Stimulated activated CD4-positive, alpha-beta T cell treated with anti-CD3 and anti-CD28 coated beads, Interleukin-12 subunit alpha, Interleukin-12 subunit beta, amount 100 ng/mL, for 48 hours (primary cell): ENCODE measurements around the gene STK32C.
A peak's percentile ranks its signal among the peaks of the same experiment; 100 is the strongest.

Experiments used
- DNase-seq, 3 donors: peaks; one replicate each; pipeline ENCODE4 v3.0.0-alpha.2; 2020; ENCODE audit warnings: low read depth in 2 of 3, low spot score in 1 of 3

STK32C gene

GRCh38 chr10:132189016-132189415, 118.7 kb downstream of the STK32C start:
- DNase-seq: no peak

DNA sequence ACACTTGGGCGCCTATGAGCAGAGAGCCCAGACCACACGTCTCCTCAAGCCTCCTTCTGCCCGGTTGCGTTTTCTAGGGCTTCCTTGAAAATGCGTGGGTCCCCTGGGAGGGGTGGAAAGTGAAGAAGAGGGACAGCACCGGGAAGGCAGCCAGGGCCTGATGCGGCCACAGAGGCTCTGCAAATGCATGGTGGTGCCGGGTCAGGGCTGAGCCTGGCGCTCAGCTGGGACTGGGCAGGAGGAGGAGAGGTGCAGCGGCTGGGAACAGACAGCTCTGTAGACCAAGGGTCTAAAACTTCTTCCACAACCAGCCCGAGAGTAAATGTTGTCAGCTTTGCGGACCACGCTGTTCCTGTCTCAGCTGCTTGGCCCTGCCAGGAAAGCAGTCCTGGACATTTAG, 119.4 kb downstream of the STK32C start:
- no peak for DNase-seq

DNA sequence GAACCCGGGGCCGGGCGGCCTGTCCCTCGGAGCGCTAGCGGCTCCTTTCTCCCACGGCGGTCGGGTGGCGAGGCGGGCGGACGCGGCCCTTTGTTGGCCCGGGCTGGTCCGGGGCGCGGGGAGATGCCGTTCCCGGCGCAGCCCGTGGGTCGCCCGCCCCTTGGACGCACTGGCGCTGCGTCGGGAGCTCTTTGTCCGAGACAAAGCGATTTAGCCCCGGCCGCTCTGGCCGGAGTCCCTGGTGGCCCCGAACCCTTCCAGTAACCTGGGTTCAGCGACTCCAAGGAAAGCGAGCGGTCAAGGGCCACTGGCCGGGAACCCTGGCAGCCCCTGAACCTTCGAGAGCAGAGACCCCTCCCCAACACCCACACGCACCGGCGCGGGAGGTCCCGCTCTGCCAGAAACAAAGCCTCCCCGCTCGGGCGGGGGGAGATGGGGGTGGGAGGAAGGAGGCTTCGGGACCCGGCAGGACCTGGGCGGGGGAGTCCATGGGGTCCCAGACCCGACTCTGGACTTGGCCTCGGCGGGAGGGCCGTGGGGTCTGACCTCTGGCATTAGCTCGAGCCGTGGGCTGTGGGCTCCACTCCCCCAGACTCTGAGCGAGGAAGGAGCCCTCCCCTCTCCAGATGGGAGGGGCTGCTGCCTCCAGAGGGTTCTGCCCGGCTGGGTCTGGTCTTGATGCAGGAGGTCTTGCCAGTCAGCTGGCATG, 120.2 kb downstream of the STK32C start:
- DNase-seq: no peak

DNA sequence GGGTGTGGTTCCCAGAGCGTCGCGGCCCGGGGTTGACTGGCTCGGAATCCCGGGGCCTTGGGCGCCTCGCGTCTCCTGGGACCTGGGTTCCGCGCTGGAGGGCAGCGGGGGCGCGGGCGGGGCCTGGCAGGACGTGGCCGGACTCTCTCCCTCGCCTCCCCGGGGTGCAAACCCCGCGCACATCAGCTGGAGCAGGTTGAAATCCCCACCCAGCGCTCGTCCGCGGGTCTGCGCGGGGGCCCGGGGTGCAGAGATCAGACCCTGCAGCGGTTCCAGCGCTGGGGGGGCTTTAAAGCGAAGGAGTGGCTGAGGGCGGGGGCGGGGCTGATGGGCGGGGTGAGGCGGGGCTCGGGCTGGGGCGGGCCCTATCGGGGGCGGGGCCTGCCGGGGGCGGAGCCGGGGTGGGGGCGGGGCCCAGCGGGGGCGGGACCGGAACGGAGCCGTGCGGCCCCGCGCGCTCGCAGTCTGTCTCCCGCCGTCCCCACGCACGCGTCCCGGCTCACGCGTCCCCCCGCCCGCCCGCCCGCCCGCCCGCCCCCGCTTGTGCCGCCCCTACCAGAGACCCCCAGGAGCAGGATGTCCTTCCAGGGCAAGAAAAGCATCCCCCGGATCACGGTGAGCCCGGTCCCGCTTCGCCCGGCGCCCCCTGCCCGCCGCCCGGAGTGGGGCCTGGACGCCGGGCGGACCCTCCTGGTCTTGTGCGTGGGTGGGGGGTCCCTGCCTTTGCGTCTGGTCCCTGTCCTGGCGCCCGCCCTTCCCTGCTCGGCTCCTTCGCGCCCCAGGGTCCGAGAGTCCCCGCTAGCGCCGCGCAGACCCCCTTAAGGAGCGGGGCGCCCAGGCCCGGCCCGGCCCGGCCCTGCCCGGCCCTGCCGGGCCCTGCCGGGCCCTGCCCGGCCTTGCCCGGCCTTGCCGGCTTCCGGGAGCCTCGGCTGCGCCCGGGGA, 121.0 kb downstream of the STK32C start, which contains the start of gene DPYSL4:
Gene DPYSL4, plus strand, starts transcription at position 461 of the 942 bp plus-strand sequence. Its CDS starts 116 bp downstream, at position 577.
- no peak for DNase-seq

DNA sequence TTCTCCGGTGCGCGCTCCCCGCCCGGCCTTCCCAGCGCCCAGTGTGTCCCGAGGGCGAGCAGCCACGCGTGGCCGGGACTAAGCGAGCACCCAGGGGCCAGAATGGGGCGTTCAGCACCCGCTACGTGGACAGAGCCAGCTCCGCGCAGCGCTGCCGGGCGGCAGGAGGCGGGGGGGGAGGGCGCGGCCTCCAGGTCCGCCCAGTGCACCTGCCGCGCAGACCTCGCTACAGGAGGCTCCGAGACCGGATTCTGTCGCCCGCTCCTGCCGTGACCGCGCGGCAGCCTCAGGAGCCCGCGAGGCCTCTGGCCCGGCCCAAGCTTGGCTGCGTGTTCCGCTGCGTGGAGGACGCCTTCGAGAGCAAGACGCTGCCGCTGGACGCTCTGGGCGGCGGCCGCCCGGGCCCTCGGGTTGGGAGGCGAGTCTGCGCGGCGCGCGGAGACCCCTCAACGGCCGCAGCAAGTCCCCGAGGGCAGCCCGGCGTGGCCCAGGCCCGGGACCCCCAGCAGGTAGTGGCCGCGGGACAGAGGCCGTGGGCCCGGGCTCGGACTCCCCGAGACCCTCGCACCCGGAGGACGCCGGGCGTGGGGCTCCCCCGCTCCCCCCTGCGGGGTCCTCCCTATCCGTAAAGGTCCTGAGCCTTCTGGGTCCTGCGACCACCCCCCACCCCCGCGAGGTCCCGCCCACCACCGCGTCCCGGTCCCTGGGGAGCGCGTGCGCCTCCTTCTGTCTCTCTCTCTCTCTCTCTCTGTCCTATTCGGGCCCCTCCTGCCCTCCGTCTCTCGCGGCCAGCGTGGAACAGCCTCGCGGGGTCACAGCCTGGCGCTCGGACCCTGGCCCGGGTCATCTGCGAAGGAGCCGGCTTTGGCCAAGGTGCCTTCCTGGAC, 121.9 kb downstream of the STK32C start:
- DNase-seq: peak in 1 of 3 donors; percentile 20

DNA sequence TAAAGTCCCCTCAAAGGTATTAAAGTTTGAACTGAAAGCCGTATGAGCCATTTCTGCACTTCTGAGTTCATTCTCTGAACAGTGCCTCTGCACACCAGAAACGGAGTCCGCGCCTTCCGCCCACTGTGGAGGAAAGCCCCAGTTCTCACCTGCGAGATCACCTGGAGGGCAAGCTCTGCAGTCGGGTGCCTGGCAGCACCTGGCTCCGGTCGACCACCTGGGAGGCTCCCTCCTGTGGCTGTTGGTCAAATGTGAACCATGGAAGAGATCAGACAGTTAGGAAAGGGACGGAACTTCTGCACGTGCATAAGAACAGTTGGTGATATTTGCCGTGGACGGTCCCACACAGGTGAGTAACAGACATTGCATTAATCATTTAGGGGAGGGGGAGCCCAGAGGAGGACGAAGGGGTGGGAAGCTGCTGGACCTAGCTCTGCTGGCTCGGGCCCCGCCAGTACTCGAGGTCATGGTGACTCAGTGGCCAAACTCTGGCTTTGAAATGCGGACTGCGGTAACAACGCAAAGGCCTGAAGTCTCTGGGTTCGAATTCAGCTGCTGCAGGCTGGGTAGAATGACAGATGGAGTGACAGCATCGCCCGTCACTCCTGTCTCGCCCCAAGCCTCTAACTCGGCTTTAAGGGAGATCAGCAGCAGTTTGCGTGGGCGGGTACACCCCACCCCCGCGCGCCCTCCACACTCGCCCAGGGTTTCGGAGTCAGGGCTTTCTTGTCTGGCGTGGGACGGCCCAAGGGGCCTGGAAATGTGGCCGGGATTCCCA, 122.7 kb downstream of the STK32C start:
- DNase-seq: no peak

GRCh38 chr10:132183046-132183445, 124.7 kb downstream of the STK32C start:
- no peak for DNase-seq

DNA sequence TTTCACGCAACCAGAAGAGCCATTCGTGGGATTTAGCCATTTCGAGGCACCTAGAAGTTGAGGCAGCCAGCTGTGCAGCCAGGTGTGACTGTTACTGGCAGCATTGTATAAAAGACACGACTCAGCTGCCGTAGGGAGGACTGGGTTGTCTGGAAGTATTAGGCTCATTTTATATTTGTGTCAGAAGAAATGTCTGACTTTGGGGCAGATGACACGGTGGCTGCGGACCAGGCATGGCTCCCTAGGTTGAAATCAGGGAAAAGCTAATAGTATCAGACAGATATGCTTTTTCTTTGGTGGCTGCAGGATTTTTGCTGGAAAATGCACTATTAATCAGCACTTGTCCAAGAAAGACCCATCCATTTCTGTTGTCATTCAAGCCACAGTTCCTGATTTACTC, 125.2 kb downstream of the STK32C start:
- DNase-seq: no peak

GRCh38 chr10:132181691-132182425, 125.9 kb downstream of the STK32C start:
- no peak for DNase-seq

GRCh38 chr10:132180736-132181135, 127.0 kb downstream of the STK32C start:
- no peak for DNase-seq

DNA sequence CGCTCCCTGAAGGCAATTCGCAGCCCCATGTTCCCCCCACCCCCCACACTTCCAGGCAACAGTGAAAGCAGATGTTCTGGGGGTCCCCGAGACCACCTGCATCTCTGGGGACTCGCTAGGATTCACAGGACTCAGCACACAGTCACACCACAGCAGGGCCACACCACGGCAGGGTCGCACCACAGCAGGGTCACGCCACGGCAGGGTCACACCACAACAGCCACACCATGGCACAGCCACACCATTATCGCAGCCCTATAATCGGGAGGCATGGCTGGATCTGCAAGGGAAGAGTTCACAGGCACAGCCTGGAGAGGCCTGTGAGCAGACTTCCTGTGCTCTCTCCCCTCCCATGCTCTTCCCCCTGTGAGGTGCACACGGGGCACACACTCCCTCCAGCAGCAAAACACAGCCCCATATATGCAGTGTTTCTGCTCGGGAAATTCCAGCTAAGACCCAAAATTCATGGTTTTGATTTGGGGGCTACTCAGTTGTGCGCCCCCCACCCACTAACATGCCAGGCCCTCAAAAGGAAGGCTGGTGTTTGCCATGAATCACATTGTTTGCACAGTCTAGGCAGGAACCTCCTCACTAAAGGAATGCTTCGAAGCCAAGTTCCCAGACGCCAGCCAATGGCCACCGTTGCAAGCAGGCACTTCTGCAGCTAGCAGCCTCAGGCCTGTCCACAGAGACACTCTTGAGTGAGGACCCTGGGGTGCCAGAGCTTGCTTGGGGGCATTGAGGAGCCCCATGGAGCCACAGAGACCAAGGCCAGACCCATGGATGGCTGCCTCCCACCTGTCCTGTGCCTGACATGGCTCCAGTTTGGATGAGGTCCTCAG, 128.0 kb downstream of the STK32C start:
- no peak for DNase-seq

- no peak for DNase-seq
Measured at GRCh38 chr10:132178672-132179545, 128.8 kb downstream of the STK32C start.

- DNase-seq: no peak
Measured at GRCh38 chr10:132178046-132178445, 129.7 kb downstream of the STK32C start.

DNA sequence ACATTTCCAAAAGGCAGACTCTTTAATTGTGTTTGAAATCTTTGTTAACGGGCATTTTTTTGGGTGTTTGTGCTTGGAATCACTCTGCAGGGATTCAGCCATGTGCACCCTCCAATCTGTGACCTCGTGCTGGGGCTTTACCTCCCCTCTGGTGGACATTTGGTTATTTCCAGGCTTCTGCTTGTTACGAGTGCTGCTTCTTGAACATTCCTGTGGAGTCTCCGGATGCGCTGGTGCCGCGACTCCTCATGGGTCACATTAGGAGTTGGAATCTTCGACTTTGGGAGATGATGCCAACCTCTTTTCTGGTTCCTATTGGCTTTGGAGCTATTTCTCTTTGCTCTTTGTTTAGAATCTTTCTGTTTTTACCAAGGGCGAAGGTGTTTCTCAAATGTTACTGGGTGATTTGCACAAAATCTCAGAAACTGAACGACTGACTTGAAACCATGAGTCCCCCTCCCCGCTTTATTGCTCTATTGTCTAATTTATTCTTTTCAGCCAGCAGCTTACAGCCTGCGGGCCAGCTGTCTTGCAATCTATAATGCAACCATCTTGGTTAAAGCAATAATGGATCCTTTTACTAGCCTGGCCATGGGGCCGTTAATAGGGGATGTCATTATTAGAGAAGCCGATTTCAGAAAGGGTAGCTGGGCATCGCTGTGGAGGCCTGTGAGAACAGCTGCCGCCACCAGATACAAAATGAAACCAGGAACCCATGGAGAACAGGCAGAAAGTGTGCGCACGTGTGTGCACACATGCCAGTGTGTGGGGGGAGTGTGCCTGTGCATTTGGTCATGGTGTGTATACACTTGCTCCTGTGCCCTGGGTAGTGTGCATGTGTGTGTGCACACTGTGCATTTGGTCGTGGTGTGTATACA, 130.9 kb downstream of the STK32C start:
- no peak for DNase-seq

DNA sequence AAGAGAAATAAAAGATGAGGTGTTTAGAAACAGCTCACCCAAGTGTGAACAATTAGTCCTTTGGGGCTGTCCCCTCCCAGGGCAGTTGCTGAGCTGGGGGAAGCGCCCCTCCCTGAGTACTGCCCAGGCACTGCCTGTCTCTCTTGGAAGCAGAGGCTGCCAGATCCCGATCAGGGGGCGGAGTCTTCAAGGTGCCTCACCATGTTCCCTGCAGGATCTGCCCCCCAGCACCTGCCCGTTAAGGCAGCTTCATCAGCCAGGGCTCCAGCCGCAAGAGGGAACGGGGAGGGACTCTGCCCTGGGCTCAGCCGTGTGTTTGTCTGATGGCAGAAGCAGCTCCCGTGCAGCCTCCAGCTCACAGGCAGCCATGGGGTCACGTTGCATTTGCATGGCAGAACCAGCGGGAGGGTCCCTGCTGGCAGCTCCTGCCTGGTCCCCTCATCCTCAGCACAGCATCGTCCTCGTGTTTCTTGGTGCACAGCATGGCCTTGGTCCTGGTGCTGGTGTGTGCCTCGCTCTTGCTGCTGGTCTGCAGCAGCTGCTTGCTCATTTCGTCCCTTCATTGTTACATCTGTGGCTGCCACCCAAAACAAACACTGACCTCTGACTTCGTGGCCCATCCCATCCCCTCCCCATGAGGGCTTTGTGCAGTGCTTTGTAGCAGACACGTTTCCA, 131.7 kb downstream of the STK32C start:
- DNase-seq: no peak

DNA sequence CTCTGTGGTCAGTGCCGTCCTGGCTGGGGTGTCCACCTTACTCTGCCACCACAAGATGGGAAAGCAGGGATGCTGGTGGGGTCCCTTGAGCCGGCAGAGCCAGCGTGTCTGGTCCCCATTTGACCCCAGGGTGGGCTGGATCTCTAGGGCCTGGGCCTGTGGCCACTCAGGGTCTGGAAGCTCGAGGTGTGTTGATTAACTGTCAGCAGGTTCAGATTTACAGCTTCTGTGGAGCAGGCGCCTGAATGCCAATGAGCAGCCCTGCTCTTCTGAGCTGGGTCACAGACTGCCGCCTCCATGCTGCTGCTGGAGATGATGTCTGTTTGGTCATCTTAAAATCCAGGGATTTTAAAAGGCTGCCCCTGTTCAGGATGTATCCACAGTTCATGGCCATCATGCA, 132.3 kb downstream of the STK32C start:
- DNase-seq: no peak
